Stimulated activated naive CD8-positive, alpha-beta T cell treated with anti-CD3 and anti-CD28 coated beads, Interleukin-15, amount 100 ng/mL, for 72 hours (primary cell): ENCODE measurements around the gene PTGES.

ENCODE experiments used
- ATAC-seq: fragments of 150-1000 bp; cut with Tn5 transposase; 2 replicates; pipeline ENCODE4 v1.10.0; 2021; ENCODE audit warnings: mild to moderate bottlenecking, moderate library complexity
- DNase-seq, 2 donors: peaks; one replicate each; pipeline ENCODE4 v3.0.0; 2021 to 2022
- H3K27ac Mint-ChIP-seq, 2 donors: one replicate each; pipeline ENCODE4 v1.8.0; 2022; ENCODE audit warnings: mild to moderate bottlenecking in 2 of 2, mixed read lengths in 2 of 2, moderate library complexity in 2 of 2
- H3K27me3 Mint-ChIP-seq: one replicate; pipeline ENCODE4 v1.8.0; 2022; ENCODE audit warnings: mixed read lengths
- H3K4me1 Mint-ChIP-seq: one replicate; pipeline ENCODE4 v1.8.0; 2022; ENCODE audit warnings: mild to moderate bottlenecking, mixed read lengths
- H3K4me3 Mint-ChIP-seq, 2 donors: one replicate each; pipeline ENCODE4 v1.8.0; 2022; ENCODE audit warnings: mild to moderate bottlenecking in 2 of 2, mixed read lengths in 2 of 2, moderate library complexity in 1 of 2
- H3K9me3 Mint-ChIP-seq, 2 donors: one replicate each; pipeline ENCODE4 v1.8.0; 2022; ENCODE audit warnings: mixed read lengths in 2 of 2

PTGES gene

GRCh38 chr9:129739432-129739831 is 13.4 kb downstream of the PTGES start:
- Mint-ChIP-seq H3K4me1 (peaks cover 17% of the 10 kb centered on the region), H3K27ac (no peak overlapping the region), H3K4me3 (peak overlapping the region in 1 of 2 donors; percentile 3), H3K27me3 (peaks cover 18% of the 10 kb centered on the region), H3K9me3 (no peaks in the 10 kb centered on the region)
- no peak for DNase-seq
- no peak for ATAC-seq

GRCh38 chr9:129737479-129738274 is 15.2 kb downstream of the PTGES start:
- peak overlapping the region; percentile 70 to 81 for H3K4me3 Mint-ChIP-seq
- peak overlapping the region; percentile 87 to 93 for H3K27ac Mint-ChIP-seq
- DNase-seq (peak; percentile 87 to 88), ATAC-seq (peak; percentile 87)
- peaks cover 18% of the 10 kb centered on the region for H3K27me3 Mint-ChIP-seq
- H3K9me3 Mint-ChIP-seq, result no peaks in the 10 kb centered on the region
- H3K4me1 Mint-ChIP-seq, result peaks cover 17% of the 10 kb centered on the region

GRCh38 chr9:129736334-129736733 is 16.5 kb downstream of the PTGES start:
- peaks cover 18% of the 10 kb centered on the region for H3K27me3 Mint-ChIP-seq
- DNase-seq (no peak), ATAC-seq (no peak)
- peaks cover 17% of the 10 kb centered on the region for H3K4me1 Mint-ChIP-seq
- no peak overlapping the region for H3K4me3 Mint-ChIP-seq
- H3K27ac Mint-ChIP-seq, result no peak overlapping the region
- H3K9me3 Mint-ChIP-seq, result no peaks in the 10 kb centered on the region

GRCh38 chr9:129735546-129735945 is 17.3 kb downstream of the PTGES start:
- peaks cover 17% of the 10 kb centered on the region for H3K4me1 Mint-ChIP-seq
- no peak overlapping the region for H3K4me3 Mint-ChIP-seq
- H3K27me3 Mint-ChIP-seq, result peaks cover 18% of the 10 kb centered on the region
- ATAC-seq (no peak), DNase-seq (no peak)
- peak overlapping the region in 1 of 2 donors; percentile 54 for H3K27ac Mint-ChIP-seq
- no peaks in the 10 kb centered on the region for H3K9me3 Mint-ChIP-seq

GRCh38 chr9:129733632-129733953 is 19.2 kb downstream of the PTGES start:
- ATAC-seq (no peak), DNase-seq (no peak)
- H3K4me1 Mint-ChIP-seq, result peaks cover 17% of the 10 kb centered on the region
- no peaks in the 10 kb centered on the region for H3K9me3 Mint-ChIP-seq
- no peak overlapping the region for H3K4me3 Mint-ChIP-seq
- H3K27ac Mint-ChIP-seq, result no peak overlapping the region
- peaks cover 31% of the 10 kb centered on the region for H3K27me3 Mint-ChIP-seq

- H3K27ac Mint-ChIP-seq, result no peak overlapping the region
- no peak for ATAC-seq
- no peak for DNase-seq
Observed at GRCh38 chr9:129732946-129733631, 19.8 kb downstream of the PTGES start.

GRCh38 chr9:129732100-129732499 is 20.7 kb downstream of the PTGES start:
- H3K9me3 Mint-ChIP-seq, result no peaks in the 10 kb centered on the region
- peaks cover 24% of the 10 kb centered on the region for H3K27me3 Mint-ChIP-seq
- H3K27ac Mint-ChIP-seq, result no peak overlapping the region
- H3K4me3 Mint-ChIP-seq, result no peak overlapping the region
- ATAC-seq (no peak), DNase-seq (no peak)
- peaks cover 3% of the 10 kb centered on the region for H3K4me1 Mint-ChIP-seq

More at GRCh38 chr9:129732946-129733631, 19.8 kb downstream of the PTGES start:
- H3K27me3 Mint-ChIP-seq, result peaks cover 31% of the 10 kb centered on the region
- no peaks in the 10 kb centered on the region for H3K9me3 Mint-ChIP-seq
- H3K4me1 Mint-ChIP-seq, result peaks cover 12% of the 10 kb centered on the region
- no peak overlapping the region for H3K4me3 Mint-ChIP-seq

GRCh38 chr9:129731477-129732085 is 21.3 kb downstream of the PTGES start:
- DNase-seq (no peak), ATAC-seq (no peak)
- H3K4me1 Mint-ChIP-seq, result peaks cover 4% of the 10 kb centered on the region
- no peak overlapping the region for H3K4me3 Mint-ChIP-seq
- H3K27ac Mint-ChIP-seq, result no peak overlapping the region
- H3K9me3 Mint-ChIP-seq, result no peaks in the 10 kb centered on the region
- H3K27me3 Mint-ChIP-seq, result peaks cover 22% of the 10 kb centered on the region

- Mint-ChIP-seq H3K9me3 (no peaks in the 10 kb centered on the region), H3K4me3 (no peak overlapping the region), H3K27ac (no peak overlapping the region), H3K4me1 (peaks cover 11% of the 10 kb centered on the region), H3K27me3 (peaks cover 31% of the 10 kb centered on the region)
- ATAC-seq (no peak), DNase-seq (no peak)
Observed at GRCh38 chr9:129728744-129729143, 24.1 kb downstream of the PTGES start.

GRCh38 chr9:129726322-129727160 is 26.3 kb downstream of the PTGES start:
- peak; percentile 95 for ATAC-seq
- peaks cover 31% of the 10 kb centered on the region for H3K27me3 Mint-ChIP-seq
- DNase-seq, result peak; percentile 65 to 66
- H3K4me1 Mint-ChIP-seq, result peaks cover 11% of the 10 kb centered on the region
- H3K4me3 Mint-ChIP-seq, result peak overlapping the region in 1 of 2 donors; percentile 36
- H3K9me3 Mint-ChIP-seq, result no peaks in the 10 kb centered on the region
- H3K27ac Mint-ChIP-seq, result no peak overlapping the region

- DNase-seq (no peak), ATAC-seq (no peak)
- no peaks in the 10 kb centered on the region for H3K9me3 Mint-ChIP-seq
- no peak overlapping the region for H3K27ac Mint-ChIP-seq
- H3K4me1 Mint-ChIP-seq, result peaks cover 11% of the 10 kb centered on the region
- peaks cover 33% of the 10 kb centered on the region for H3K27me3 Mint-ChIP-seq
- no peak overlapping the region for H3K4me3 Mint-ChIP-seq
Observed at GRCh38 chr9:129725795-129726251, 27.0 kb downstream of the PTGES start.

GRCh38 chr9:129724456-129725190 is 28.2 kb downstream of the PTGES start:
- ATAC-seq (no peak), DNase-seq (no peak)
- H3K27me3 Mint-ChIP-seq, result peaks cover 41% of the 10 kb centered on the region
- no peaks in the 10 kb centered on the region for H3K9me3 Mint-ChIP-seq
- H3K27ac Mint-ChIP-seq, result peak overlapping the region in 1 of 2 donors; percentile 60
- no peak overlapping the region for H3K4me3 Mint-ChIP-seq
- peaks cover 11% of the 10 kb centered on the region for H3K4me1 Mint-ChIP-seq

GRCh38 chr9:129722913-129723312 is 29.9 kb downstream of the PTGES start:
- no peak overlapping the region for H3K27ac Mint-ChIP-seq
- no peak for ATAC-seq

GRCh38 chr9:129720865-129721545 is 31.8 kb downstream of the PTGES start:
- H3K27ac Mint-ChIP-seq, result no peak overlapping the region
- no peaks in the 10 kb centered on the region for H3K9me3 Mint-ChIP-seq
- H3K4me1 Mint-ChIP-seq, result peaks cover 3% of the 10 kb centered on the region
- DNase-seq (no peak), ATAC-seq (no peak)
- peaks cover 31% of the 10 kb centered on the region for H3K27me3 Mint-ChIP-seq
- H3K4me3 Mint-ChIP-seq, result no peak overlapping the region

More at GRCh38 chr9:129722913-129723312, 29.9 kb downstream of the PTGES start:
- Mint-ChIP-seq H3K27me3 (peaks cover 39% of the 10 kb centered on the region), H3K9me3 (no peaks in the 10 kb centered on the region), H3K4me1 (peaks cover 11% of the 10 kb centered on the region), H3K4me3 (no peak overlapping the region)
- DNase-seq, result no peak
